ENCODE data around the gene HSPB6. TPM values are rescaled to one million over a fixed set of nuclear protein-coding genes. Genes with fewer than 3 reads are reported as not detected.

The HSPB6 gene
- total and polyA plus RNA-seq, 2 donors: 0.28 to 18.9 TPM

DNA sequence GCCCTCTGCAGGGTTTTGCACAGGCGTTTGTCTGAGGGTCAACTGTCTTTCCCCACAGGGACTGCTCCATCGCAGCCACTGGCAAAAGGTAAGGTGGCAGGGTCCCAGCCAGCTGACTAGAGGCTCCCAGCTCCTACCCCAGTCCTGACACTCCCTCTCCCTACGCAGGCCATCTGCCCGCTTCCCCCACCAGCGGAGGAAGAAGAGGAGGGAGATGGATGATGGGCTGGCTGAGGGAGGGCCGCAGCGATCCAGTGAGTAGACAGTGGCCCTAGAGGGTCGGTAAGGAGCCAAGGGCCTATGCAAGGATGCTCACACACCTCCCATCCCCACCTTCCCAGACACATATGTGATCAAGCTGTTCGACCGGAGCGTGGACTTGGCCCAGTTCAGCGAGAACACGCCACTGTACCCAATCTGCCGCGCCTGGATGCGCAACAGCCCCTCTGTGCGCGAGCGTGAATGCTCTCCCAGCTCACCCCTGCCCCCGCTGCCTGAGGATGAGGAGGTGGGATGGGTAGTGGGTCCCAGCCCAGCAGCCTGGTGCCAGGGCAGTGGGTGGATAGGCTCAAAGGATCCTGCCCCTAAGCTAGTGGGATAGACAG lies 4.0 kb downstream of the HSPB6 start:
- Histone ChIP-seq H3K4me3 (ENCODE audit: low read length in 2 of 2) (no peak overlapping the region), H3K27ac (ENCODE audit: low read depth in 1 of 2, low read length in 1 of 2) (no peak overlapping the region), H3K36me3 (ENCODE audit: control insufficient read depth in 2 of 2, insufficient read depth in 2 of 2, low read length in 1 of 2) (peaks cover 8 to 24% of the 10 kb centered on the region in 2 donors), H3K27me3 (ENCODE audit: control insufficient read depth in 2 of 2, insufficient read depth in 1 of 2, low read length in 1 of 2) (peaks cover 20 to 29% of the 10 kb centered on the region in 2 donors), H3K9me3 (ENCODE audit: control insufficient read depth in 2 of 2, insufficient read depth in 1 of 2, low read length in 1 of 2) (peaks cover 0 to 10% of the 10 kb centered on the region in 2 donors), H3K4me1 (ENCODE audit: control insufficient read depth in 2 of 2, insufficient read depth in 2 of 2, low read length in 2 of 2) (peaks cover 18 to 34% of the 10 kb centered on the region in 2 donors)
- WGBS: 98% methylated on average over 20 of the region's 20 CpGs
- no peak for DNase-seq (ENCODE audit: low read depth in 6 of 9, low spot score in 9 of 9)

DNA sequence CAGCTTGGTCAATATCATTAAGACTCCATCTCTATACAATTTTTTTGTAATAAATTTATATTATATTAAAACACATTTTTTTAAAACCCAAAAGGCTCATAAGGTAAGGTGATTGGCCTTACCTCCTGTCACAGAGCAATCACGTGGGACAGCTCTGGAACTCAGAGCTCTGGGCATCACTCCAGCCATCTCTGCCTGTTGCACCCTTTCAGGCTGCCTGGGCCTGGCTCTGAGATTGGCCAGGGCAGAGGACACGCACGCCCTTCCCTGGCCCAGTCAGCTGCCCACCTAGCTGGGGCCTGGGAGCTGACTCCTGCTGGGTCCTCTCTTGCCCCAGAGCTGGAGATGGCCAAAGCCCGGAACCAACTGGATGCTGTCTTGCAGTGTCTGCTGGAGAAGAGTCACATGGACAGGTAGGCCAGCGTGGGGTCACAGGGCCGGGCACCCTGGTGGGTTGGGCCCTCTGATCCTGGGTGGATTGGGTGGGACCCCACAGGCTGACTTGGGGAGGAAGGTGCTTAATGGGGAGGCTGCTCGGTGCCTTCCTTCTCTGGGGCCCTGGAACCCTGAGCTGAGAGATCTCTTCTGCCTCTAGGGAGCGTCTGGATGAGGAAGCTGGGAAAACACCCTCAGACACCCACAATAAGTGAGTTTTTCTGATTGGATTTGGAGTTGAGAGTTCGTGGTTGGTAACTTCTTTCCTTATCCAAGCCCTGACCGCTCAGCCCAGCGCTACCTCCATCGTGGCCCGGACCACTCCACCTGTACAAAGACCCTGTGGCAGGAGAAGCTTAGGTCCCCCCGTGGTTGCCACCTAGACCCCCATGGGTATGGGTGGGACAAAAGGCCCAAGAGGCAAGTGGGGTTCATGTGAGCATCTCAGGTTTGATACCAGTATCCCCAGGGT lies 4.7 kb downstream of the HSPB6 start:
- Histone ChIP-seq H3K27me3 (ENCODE audit: control insufficient read depth in 2 of 2, insufficient read depth in 1 of 2, low read length in 1 of 2) (peaks cover 17 to 24% of the 10 kb centered on the region in 2 donors), H3K9me3 (ENCODE audit: control insufficient read depth in 2 of 2, insufficient read depth in 1 of 2, low read length in 1 of 2) (peaks cover 0 to 7% of the 10 kb centered on the region in 2 donors), H3K4me3 (ENCODE audit: low read length in 2 of 2) (no peak overlapping the region), H3K4me1 (ENCODE audit: control insufficient read depth in 2 of 2, insufficient read depth in 2 of 2, low read length in 2 of 2) (peaks cover 14 to 32% of the 10 kb centered on the region in 2 donors), H3K27ac (ENCODE audit: low read depth in 1 of 2, low read length in 1 of 2) (no peak overlapping the region), H3K36me3 (ENCODE audit: control insufficient read depth in 2 of 2, insufficient read depth in 2 of 2, low read length in 1 of 2) (peaks cover 8 to 24% of the 10 kb centered on the region in 2 donors)
- DNase-seq (ENCODE audit: low read depth in 6 of 9, low spot score in 9 of 9): no peak
- 97% methylated on average over 14 of the region's 14 CpGs for WGBS

DNA sequence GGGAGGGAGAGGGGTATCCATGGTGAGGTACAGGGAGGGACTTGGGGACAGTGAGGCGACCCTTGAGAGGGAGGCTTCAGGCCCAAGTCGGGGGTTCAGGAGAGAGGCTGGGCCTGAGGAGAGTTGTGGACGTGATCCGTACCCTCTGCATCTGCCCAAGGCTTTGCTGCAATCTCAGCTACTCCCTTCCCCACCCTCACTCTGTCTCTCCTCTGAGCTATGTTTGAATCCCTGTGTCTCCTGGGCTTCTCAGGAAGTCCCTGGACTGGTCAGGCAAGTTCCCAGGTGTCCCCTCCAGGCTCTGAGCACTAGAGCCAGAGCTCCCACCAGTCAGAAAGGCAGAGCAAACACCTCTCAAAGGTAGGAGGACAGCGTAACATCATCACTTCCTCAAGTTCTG lies 6.7 kb downstream of the HSPB6 start:
- Histone ChIP-seq H3K27ac (ENCODE audit: low read depth in 1 of 2, low read length in 1 of 2) (no peak overlapping the region), H3K9me3 (ENCODE audit: control insufficient read depth in 2 of 2, insufficient read depth in 1 of 2, low read length in 1 of 2) (no peaks in the 10 kb centered on the region), H3K4me3 (ENCODE audit: low read length in 2 of 2) (no peak overlapping the region), H3K27me3 (ENCODE audit: control insufficient read depth in 2 of 2, insufficient read depth in 1 of 2, low read length in 1 of 2) (peaks cover 0 to 5% of the 10 kb centered on the region in 2 donors), H3K36me3 (ENCODE audit: control insufficient read depth in 2 of 2, insufficient read depth in 2 of 2, low read length in 1 of 2) (peaks cover 8 to 24% of the 10 kb centered on the region in 2 donors), H3K4me1 (ENCODE audit: control insufficient read depth in 2 of 2, insufficient read depth in 2 of 2, low read length in 2 of 2) (peaks cover 12 to 26% of the 10 kb centered on the region in 2 donors)
- WGBS: 98% methylated on average over 5 of the region's 5 CpGs
- DNase-seq (ENCODE audit: low read depth in 6 of 9, low spot score in 9 of 9): no peak

DNA sequence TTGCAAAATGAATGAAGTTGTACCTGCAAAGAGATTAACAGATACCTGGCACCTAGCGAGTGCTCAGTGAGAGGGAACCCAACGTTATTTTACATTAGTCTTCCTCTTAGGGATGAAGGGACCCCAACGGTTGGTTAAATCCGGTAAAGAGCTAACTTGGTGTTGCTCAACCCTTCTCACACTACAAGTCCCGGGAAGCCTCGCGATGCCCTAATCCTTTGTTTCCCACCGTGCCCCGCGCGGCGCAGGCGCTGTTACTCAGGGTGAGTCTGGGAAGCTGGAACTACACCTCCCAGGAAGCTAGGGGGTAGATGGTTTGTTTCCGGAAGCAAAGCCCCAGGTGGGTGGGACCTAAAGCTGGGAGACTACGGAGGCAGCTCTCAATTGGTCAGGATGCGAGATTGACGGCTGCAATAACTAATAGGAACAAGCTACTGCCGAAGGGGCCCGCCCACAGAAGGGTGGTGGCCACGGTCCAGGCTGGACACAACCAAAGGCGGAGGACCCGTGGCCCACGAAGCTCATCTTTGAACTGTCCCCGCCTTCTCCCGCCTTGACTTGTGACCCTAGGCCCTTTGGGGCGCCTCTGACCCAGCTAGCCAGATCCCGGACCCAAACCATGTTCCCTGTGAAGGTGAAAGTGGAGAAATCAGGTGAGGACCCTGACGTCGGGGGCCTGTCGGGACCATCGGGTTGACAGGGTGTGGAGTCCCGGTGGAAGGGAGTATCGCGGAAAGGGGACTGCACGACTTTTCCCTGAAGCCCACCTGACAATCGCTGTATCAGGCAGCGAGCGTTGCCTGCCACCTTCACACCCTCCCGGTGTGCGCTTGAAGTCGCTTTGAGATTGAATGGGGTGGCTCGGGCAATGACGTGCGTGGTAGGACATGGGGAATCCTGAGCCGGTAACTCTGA lies 8.5 kb downstream of the HSPB6 start, which contains the start of gene LIN37:
LIN37 (plus strand) TSS at position 471 of the 915 bp plus-strand sequence; CDS start at position 620, 149 bp downstream.
- peaks cover 16 to 34% of the 10 kb centered on the region in 2 donors for H3K4me1 ChIP-seq (ENCODE audit: control insufficient read depth in 2 of 2, insufficient read depth in 2 of 2, low read length in 2 of 2)
- no peaks in the 10 kb centered on the region for H3K27me3 ChIP-seq (ENCODE audit: control insufficient read depth in 2 of 2, insufficient read depth in 1 of 2, low read length in 1 of 2)
- H3K36me3 ChIP-seq (ENCODE audit: control insufficient read depth in 2 of 2, insufficient read depth in 2 of 2, low read length in 1 of 2): peaks cover 8 to 10% of the 10 kb centered on the region in 2 donors
- H3K27ac ChIP-seq (ENCODE audit: low read depth in 1 of 2, low read length in 1 of 2): peak within 1 kb of the TSS; percentile 48 to 53
- peak within 1 kb of the TSS; percentile 67 to 86 for H3K4me3 ChIP-seq (ENCODE audit: low read length in 2 of 2)
- DNase-seq (ENCODE audit: low read depth in 6 of 9, low spot score in 9 of 9): peak; percentile 95 to 100 (median 99)
- peaks cover 0 to 3% of the 10 kb centered on the region in 2 donors for H3K9me3 ChIP-seq (ENCODE audit: control insufficient read depth in 2 of 2, insufficient read depth in 1 of 2, low read length in 1 of 2)
- 1% methylated on average over 45 of the region's 45 CpGs for WGBS

DNA sequence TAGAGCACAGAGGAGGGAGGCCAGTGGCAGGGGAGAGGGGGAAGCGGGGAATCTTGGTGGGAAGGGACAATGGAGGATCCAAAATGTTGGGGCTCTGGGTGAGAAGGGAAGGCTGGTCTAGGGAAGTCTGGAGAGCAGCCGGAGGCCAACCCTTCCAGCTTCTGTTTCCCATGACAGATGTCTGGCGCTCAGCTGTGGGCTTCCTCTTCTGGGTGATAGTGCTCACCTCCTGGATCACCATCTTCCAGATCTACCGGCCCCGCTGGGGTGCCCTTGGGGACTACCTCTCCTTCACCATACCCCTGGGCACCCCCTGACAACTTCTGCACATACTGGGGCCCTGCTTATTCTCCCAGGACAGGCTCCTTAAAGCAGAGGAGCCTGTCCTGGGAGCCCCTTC lies 10.3 kb downstream of the HSPB6 start:
- no peak overlapping the region for H3K4me3 ChIP-seq (ENCODE audit: low read length in 2 of 2)
- H3K36me3 ChIP-seq (ENCODE audit: control insufficient read depth in 2 of 2, insufficient read depth in 2 of 2, low read length in 1 of 2): peaks cover 0 to 3% of the 10 kb centered on the region in 2 donors
- H3K9me3 ChIP-seq (ENCODE audit: control insufficient read depth in 2 of 2, insufficient read depth in 1 of 2, low read length in 1 of 2): peaks cover 0 to 3% of the 10 kb centered on the region in 2 donors
- no peak overlapping the region for H3K27ac ChIP-seq (ENCODE audit: low read depth in 1 of 2, low read length in 1 of 2)
- WGBS: 96% methylated on average over 5 of the region's 5 CpGs
- no peaks in the 10 kb centered on the region for H3K27me3 ChIP-seq (ENCODE audit: control insufficient read depth in 2 of 2, insufficient read depth in 1 of 2, low read length in 1 of 2)
- no peak for DNase-seq (ENCODE audit: low read depth in 6 of 9, low spot score in 9 of 9)
- H3K4me1 ChIP-seq (ENCODE audit: control insufficient read depth in 2 of 2, insufficient read depth in 2 of 2, low read length in 2 of 2): peaks cover 29 to 49% of the 10 kb centered on the region in 2 donors

DNA sequence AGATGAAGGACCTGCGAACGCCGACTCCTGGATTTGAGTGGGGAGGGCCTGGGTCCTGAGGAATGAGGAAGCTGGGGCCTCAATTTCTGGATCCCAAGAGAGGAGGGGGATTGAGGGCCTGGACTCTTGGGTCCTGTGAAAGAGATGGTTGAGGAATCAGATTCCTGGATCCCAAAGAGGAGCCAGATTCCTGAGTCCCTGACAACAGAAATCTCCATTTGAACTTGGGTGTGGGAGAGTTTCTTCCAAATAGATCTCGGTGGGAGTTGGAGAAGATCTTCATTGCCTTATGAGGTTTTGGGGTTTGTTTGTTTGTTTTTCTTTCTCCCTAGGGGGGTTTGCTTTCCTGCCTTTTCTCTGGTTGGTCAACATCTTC lies 10.8 kb downstream of the HSPB6 start:
- 24% methylated on average over 4 of the region's 4 CpGs for WGBS
- Histone ChIP-seq H3K9me3 (ENCODE audit: control insufficient read depth in 2 of 2, insufficient read depth in 1 of 2, low read length in 1 of 2) (peaks cover 0 to 3% of the 10 kb centered on the region in 2 donors), H3K27me3 (ENCODE audit: control insufficient read depth in 2 of 2, insufficient read depth in 1 of 2, low read length in 1 of 2) (no peaks in the 10 kb centered on the region), H3K4me3 (ENCODE audit: low read length in 2 of 2) (peak overlapping the region; percentile 89 to 90), H3K4me1 (ENCODE audit: control insufficient read depth in 2 of 2, insufficient read depth in 2 of 2, low read length in 2 of 2) (peaks cover 30 to 54% of the 10 kb centered on the region in 2 donors), H3K36me3 (ENCODE audit: control insufficient read depth in 2 of 2, insufficient read depth in 2 of 2, low read length in 1 of 2) (peaks cover 0 to 3% of the 10 kb centered on the region in 2 donors), H3K27ac (ENCODE audit: low read depth in 1 of 2, low read length in 1 of 2) (peak overlapping the region in 1 of 2 donors; percentile 98)
- DNase-seq (ENCODE audit: low read depth in 6 of 9, low spot score in 9 of 9): no peak

DNA sequence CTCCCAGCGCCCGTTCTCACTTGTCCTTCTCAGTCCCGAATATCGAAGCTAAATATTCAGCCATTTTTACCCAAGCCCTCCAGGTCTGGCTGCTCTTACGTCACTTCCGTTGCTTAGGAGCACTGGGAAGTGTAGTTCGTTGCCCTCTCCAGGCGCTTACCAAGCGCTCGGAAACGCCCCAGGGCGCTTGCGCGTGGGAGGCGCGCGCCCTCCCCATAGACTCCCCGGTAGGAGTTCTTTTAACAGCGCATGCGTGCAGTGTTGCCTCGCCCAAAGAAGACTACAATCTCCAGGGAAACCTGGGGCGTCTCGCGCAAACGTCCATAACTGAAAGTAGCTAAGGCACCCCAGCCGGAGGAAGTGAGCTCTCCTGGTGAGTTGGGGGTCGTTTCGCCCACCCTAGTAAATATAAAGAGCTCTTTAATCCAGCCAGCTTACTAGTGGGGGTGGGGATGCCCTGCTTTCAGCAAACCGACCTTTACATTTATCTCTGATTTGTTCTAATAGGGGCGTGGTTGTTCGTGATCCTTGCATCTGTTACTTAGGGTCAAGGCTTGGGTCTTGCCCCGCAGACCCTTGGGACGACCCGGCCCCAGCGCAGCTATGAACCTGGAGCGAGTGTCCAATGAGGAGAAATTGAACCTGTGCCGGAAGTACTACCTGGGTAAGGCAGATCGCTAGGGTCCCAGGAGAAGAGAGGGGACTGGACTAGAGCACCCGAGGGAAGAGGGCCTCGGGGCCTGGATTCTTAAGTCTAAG lies 11.3 kb downstream of the HSPB6 start, which contains the start of the genes PSENEN and U2AF1L4:
PSENEN (plus strand) TSS at position 324 of the 759 bp plus-strand sequence; CDS start at position 604, 280 bp downstream.
U2AF1L4 (minus strand) TSS at position 91 of the 759 bp plus-strand sequence; CDS start at position 64, 27 bp downstream.
- Histone ChIP-seq H3K9me3 (ENCODE audit: control insufficient read depth in 2 of 2, insufficient read depth in 1 of 2, low read length in 1 of 2) (peaks cover 0 to 3% of the 10 kb centered on the region in 2 donors), H3K36me3 (ENCODE audit: control insufficient read depth in 2 of 2, insufficient read depth in 2 of 2, low read length in 1 of 2) (peaks cover 0 to 3% of the 10 kb centered on the region in 2 donors), H3K4me1 (ENCODE audit: control insufficient read depth in 2 of 2, insufficient read depth in 2 of 2, low read length in 2 of 2) (peaks cover 30 to 59% of the 10 kb centered on the region in 2 donors), H3K27ac (ENCODE audit: low read depth in 1 of 2, low read length in 1 of 2) (peak within 1 kb of the TSS; percentile 98 to 100), H3K27me3 (ENCODE audit: control insufficient read depth in 2 of 2, insufficient read depth in 1 of 2, low read length in 1 of 2) (no peaks in the 10 kb centered on the region), H3K4me3 (ENCODE audit: low read length in 2 of 2) (peak within 1 kb of the TSS; percentile 89 to 90)
- under 1% methylated on average over 40 of the region's 40 CpGs for WGBS
- DNase-seq (ENCODE audit: low read depth in 6 of 9, low spot score in 9 of 9): peak; percentile 94 to 100 (median 99)

Data from thymus (tissue), 11 donors.